ENCODE measurements around the gene ZNF451. TPM values are rescaled to one million over a fixed set of nuclear protein-coding genes. Genes with fewer than 3 reads are reported as not detected.

ZNF451 gene
- total and polyA plus RNA-seq, 12 donors: 4.9 to 33.2 (median 26.2) TPM

DNA sequence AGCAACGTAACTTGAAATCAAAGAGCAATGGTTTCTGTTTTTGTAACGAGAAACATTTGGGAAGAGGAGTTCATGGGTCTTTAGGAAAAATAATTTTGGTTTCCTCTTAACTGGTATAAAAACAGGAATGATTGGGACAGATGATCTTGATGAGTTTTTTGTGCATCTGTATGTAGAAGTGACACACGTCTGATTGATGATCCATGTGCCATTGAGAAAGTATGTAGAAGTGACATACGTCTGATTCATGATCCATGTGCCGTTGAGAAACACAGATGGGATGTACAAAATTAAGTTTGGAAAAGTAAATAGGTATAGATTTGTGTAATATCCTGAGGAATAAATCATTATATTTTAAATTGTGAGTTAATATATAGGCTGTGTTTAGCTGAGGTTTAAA, 41.4 kb upstream of the ZNF451 start:
- intact Hi-C loops (cut with DNase I): loop anchor here in 3 of 10 donors (5.0 to 10.0 kb wide), 3 partner anchors 39 to 266 kb away; partner anchors contain the start of genes BAG2 (in 1 of the 3) and PRIM2 (in 1 of the 3)
- no peak for DNase-seq
- ATAC-seq: no peak
- Histone ChIP-seq H3K4me3 (no peak overlapping the region), H3K27ac (no peak overlapping the region), H3K27me3 (no peaks in the 10 kb centered on the region), H3K4me1 (peaks cover 0 to 21% (median 9%) of the 10 kb centered on the region in 9 donors), H3K36me3 (peaks cover 0 to 48% (median 10%) of the 10 kb centered on the region in 9 donors), H3K9me3 (peaks cover 0 to 6% (median 0%) of the 10 kb centered on the region in 11 donors)
- WGBS, 2 donors: 86 to 88% methylated on average over 5 of the region's 5 CpGs
- TF ChIP-seq, protein P1, sequence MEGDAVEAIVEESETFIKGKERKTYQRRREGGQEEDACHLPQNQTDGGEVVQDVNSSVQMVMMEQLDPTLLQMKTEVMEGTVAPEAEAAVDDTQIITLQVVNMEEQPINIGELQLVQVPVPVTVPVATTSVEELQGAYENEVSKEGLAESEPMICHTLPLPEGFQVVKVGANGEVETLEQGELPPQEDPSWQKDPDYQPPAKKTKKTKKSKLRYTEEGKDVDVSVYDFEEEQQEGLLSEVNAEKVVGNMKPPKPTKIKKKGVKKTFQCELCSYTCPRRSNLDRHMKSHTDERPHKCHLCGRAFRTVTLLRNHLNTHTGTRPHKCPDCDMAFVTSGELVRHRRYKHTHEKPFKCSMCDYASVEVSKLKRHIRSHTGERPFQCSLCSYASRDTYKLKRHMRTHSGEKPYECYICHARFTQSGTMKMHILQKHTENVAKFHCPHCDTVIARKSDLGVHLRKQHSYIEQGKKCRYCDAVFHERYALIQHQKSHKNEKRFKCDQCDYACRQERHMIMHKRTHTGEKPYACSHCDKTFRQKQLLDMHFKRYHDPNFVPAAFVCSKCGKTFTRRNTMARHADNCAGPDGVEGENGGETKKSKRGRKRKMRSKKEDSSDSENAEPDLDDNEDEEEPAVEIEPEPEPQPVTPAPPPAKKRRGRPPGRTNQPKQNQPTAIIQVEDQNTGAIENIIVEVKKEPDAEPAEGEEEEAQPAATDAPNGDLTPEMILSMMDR (IDR thresholded peaks at IDR 0.05): no peak

DNA sequence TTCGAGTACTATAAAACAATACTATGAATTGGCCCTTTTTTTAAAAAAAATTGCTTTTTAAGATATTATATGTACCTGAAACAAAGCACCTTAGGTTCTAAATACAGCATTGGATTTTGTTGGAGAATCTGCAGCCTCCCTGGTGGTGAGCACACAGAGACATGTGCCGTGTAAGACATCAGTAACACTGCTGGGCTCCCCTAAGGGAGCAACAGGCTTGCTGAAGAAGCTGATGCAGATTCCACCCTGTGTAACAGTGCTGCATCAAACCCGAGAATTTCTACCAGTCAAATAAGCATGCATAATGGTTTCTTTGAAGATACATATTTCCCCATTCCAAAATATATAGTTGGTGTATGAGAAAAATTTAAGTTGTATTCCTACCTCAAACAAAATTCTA, 26.1 kb upstream of the ZNF451 start:
- H3K36me3 ChIP-seq: peaks cover 0 to 88% (median 15%) of the 10 kb centered on the region in 9 donors
- no peaks in the 10 kb centered on the region for H3K27me3 ChIP-seq
- ATAC-seq (no peak), DNase-seq (no peak)
- 91 to 94% methylated on average over 3 of the region's 3 CpGs for WGBS, 2 donors
- H3K27ac ChIP-seq: no peak overlapping the region
- intact Hi-C loops (cut with DNase I): no loop called here
- no peaks in the 10 kb centered on the region for H3K4me1 ChIP-seq
- TF ChIP-seq, protein P1 (IDR thresholded peaks at IDR 0.05): no peak
- H3K9me3 ChIP-seq: no peaks in the 10 kb centered on the region
- H3K4me3 ChIP-seq: no peak overlapping the region

DNA sequence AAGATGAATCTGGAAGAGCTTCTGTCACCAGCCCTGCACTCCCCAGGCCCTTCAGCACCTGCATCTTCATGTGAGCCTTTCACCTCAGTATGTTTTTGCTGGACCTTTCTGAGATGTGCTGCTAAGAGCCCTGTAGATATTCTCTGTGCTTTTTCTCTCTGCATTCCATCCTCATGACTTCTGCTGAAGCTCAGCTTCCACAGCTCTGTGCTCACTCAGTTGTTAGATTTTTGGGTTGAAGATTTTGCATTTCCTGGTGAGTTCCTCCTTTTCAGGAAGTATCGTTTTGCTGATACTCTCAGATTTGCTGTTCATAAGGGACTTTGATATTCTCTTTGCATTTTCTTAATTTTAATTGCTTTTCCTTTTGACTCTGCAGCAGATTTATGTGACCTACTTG, 25.2 kb upstream of the ZNF451 start:
- TF ChIP-seq, protein P1 (IDR thresholded peaks at IDR 0.05): no peak
- Histone ChIP-seq H3K27me3 (no peaks in the 10 kb centered on the region), H3K27ac (no peak overlapping the region), H3K4me1 (no peaks in the 10 kb centered on the region), H3K9me3 (no peaks in the 10 kb centered on the region), H3K36me3 (peaks cover 0 to 80% (median 10%) of the 10 kb centered on the region in 9 donors), H3K4me3 (no peak overlapping the region)
- no peak for DNase-seq
- 69 to 79% methylated on average over 1 of the region's 1 CpG for WGBS, 2 donors
- intact Hi-C loops (cut with DNase I): no loop called here
- ATAC-seq: no peak

DNA sequence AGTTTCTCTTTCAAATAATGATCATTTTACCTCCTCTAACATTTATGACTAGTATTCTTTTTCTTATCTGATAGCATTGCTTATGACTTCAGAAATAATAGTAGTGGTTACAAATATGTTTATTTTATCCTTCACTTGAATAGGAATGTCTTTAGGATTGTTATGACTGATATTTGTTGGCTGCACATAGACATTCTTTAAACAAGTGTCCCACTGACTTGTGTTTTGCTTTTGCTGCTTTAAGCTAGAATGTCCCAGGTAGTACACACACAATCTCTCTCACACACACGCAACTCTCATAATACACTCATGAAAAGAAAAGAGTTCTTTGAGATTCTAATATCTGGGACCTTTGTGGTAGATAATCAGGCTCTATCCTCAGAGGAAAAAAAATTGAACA, 21.9 kb upstream of the ZNF451 start:
- TF ChIP-seq, protein P1 (IDR thresholded peaks at IDR 0.05): no peak
- Histone ChIP-seq H3K27me3 (no peaks in the 10 kb centered on the region), H3K4me1 (no peaks in the 10 kb centered on the region), H3K27ac (no peak overlapping the region), H3K4me3 (no peak overlapping the region), H3K36me3 (peaks cover 0 to 47% (median 0%) of the 10 kb centered on the region in 9 donors), H3K9me3 (no peaks in the 10 kb centered on the region)
- ATAC-seq (no peak), DNase-seq (no peak)
- 97 to 98% methylated on average over 1 of the region's 1 CpG for WGBS, 2 donors
- intact Hi-C loops (cut with DNase I): no loop called here

Measured in heart right ventricle (tissue), 16 donors.